ENCODE results near the gene NUDT4.

GRCh38 chr12:93441617-93442410 lies 64.1 kb downstream of the NUDT4 start, which contains the start of gene UBE2N:
- TF ChIP-seq CTCF (conservative IDR thresholded peaks at IDR 0.05) (no peak), EZH2 (IDR thresholded peaks at IDR 0.05; ENCODE audit: low read depth) (no peak)

Data from PC-9 (cell line).